A549 treated with RU486 at 1 μM for 4 hours (cell line): ENCODE results near the gene ENTPD7. TPM values are rescaled to one million over a fixed set of nuclear protein-coding genes. Genes with fewer than 3 reads are reported as not detected.

Experiments
- total RNA-seq: library from RNA; stranded (reverse); fragments of 200-300 nt; extraction: Qiagen RNA extraction; gene quantifications from 5 replicates; pipeline ENCODE4 v1.2.3, GENCODE V29; 2022; ENCODE audit warnings: low read depth

ENTPD7 gene, protein sequence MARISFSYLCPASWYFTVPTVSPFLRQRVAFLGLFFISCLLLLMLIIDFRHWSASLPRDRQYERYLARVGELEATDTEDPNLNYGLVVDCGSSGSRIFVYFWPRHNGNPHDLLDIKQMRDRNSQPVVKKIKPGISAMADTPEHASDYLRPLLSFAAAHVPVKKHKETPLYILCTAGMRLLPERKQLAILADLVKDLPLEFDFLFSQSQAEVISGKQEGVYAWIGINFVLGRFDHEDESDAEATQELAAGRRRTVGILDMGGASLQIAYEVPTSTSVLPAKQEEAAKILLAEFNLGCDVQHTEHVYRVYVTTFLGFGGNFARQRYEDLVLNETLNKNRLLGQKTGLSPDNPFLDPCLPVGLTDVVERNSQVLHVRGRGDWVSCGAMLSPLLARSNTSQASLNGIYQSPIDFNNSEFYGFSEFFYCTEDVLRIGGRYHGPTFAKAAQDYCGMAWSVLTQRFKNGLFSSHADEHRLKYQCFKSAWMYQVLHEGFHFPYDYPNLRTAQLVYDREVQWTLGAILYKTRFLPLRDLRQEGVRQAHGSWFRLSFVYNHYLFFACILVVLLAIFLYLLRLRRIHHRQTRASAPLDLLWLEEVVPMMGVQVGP
- total RNA-seq: 9.8 to 17.3 TPM (median 15.1 TPM) in 5 replicates

DNA sequence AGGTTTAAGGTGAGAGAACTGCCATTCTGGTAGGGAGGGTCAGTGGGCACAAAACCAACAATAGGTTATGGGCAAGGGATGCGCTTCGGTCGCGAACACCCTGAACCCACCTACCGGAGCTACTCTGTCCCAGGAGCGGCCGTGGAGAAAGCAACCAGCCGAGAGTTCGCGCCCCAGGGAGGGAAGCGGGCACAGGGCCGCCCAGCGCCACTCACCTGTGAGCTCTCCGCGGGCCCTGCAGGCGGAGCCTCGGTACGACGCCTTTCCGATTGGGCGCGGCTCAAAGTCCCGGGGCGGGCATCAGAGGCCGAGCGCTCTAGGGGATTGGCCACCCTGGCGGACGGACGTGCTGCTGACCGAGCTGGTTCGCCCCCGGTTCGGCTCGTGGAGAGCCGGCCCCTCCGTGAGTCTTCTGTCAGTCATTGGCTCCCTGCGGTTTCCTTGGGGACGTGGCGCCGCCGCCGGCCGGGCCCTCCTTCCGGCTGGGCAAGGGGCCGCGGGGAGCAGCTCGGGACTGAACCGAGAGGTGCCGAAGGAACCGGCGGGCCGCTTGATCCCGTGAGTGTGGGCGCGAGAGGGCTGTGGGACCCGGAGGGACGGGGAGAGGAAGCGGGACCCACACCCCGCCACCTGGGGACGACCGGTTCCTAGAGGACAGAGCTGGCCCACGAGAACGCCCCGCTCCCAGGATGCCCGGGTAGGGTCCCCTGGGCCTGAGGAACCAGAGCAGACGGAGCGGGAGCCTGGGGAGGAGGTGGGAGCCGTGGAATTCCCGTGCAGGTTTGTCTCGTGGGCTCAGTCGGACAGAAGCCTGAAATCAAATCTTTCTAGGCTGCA lies at the start of gene ENTPD7:
ENTPD7 (plus strand) TSS at position 479 of the 837 bp plus-strand sequence. CDS start 448 bp downstream, outside the sequence.

DNA sequence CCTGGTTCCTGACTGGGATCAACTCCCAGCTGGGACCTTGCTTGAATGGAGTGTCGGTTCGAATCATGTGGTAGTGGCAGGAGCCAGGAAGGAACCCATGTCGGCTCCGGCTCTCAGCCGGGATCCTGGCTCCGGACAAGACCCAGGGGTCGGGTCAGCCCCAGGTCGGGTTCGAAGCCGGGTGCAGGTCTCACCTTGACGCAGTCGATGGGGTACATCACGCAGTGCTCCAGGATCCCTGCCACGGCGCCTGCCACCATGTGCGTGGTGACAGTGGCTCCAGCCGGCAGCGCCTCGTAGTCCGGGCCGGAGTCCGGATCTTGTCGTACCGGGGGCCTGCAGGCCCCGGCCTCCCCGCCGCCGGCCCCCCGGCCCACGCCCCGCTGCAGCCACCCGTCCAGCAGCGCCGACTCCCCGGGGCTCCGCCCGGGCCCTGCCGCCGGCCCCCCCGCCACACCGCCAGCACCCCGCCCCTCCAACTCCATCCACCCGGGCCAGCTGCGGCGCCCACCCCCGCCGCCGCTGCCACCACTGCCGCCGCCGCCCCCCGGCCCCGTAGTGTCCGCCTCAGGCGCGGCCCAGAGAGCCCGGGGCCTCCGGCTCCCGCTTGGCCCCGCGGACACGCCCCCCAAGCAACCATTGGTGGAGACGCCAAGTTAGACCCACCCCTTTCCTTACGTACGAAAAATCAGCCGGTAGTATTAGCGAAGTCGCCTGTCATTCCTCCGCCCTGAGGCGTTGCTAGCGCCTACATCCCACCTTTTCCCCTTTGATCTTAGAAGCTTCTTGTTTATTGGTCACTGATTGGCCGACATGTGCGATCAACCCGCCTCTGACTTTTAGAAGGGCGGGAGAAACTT lies 39.2 kb upstream of the ENTPD7 start, which contains the start of gene SLC25A28:
SLC25A28 (minus strand) TSS at position 589 of the 860 bp plus-strand sequence; CDS start at position 485, 104 bp downstream.

DNA sequence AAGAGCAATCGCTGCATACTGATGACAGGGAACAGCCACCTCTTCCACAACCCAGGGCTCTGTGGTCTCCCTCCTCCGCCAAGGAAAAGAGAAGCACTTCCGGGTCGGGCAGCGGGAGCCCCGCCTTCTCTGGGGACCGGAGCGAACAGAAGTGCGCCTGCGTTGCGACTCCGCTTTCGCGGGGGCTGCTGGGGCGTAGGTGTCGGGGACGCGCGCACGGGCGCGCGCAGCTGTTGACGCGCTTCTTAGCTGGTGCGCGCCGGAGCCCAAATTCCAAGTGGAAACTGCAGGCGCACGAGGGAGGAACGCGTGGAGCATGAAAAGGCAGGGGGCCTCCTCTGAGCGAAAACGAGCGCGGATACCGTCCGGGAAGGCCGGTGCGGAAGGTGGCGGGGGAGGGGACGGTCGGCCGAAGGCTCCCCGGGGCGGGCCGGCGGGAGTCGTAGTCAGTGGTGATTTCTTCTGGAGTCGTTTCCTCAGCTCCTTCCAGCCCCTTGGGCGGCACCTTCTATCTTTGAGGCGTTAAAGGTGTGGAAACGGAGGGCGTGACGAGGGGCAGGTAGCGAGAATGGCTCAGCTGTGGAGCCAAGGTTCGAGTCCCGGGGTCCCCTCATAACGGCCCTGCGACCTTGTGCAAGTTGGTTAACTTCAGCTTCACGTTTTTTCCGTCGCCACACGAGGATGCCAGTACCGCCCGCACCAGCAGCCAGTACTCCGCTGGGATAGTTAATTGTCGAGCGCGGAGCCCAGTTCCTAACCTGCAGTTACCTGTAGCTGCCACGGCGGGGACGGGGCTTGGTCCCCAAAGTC lies 72.9 kb downstream of the ENTPD7 start, which contains the start of the genes COX15 and CUTC:
COX15 (minus strand) TSS at position 95 of the 810 bp plus-strand sequence; CDS start at position 17, 78 bp downstream.
CUTC (plus strand) TSS at position 202 of the 810 bp plus-strand sequence; CDS start at position 317, 115 bp downstream.

Other genes with a start within 250 kb of the ENTPD7 start
- gene GOT1, start 228.9 kb upstream of the ENTPD7 start, total RNA-seq: 31.4 to 44.0 TPM (median 36.2 TPM) in 5 replicates
- 0.07 to 0.09 TPM (median 0.08 TPM) in 4 of 5 replicates, not detected in the other for gene NKX2-3, start 126.6 kb upstream of the ENTPD7 start, total RNA-seq
- 24.2 to 28.3 TPM (median 27.4 TPM) in 5 replicates for gene SLC25A28, start 39.1 kb upstream of the ENTPD7 start, total RNA-seq
- gene COX15, start 72.6 kb downstream of the ENTPD7 start, total RNA-seq: 28.3 to 32.2 TPM (median 29.8 TPM) in 5 replicates
- gene CUTC, start 72.7 kb downstream of the ENTPD7 start, total RNA-seq: 29.8 to 40.2 TPM (median 34.8 TPM) in 5 replicates
- gene ABCC2, start 123.1 kb downstream of the ENTPD7 start, total RNA-seq: 147 to 182 TPM (median 154 TPM) in 5 replicates